MM.1S (cell line): Measurements from ENCODE around the gene ZFHX3.

Experiments used
- DNase-seq: peaks from one replicate; pipeline ENCODE4 v3.0.0-alpha.2; 2015
- H2AFZ ChIP-seq: fragments of 300-600 bp; sonication (generic); 2 replicates; pipeline ENCODE4 v1.6.0; 2016; ENCODE audit warnings: antibody characterized with exemption, low read length
- H3F3A ChIP-seq: fragments of 300-600 bp; sonication (generic); 2 replicates; pipeline ENCODE4 v1.6.1; 2016; ENCODE audit warnings: mild to moderate bottlenecking, antibody characterized with exemption, low read length, moderate library complexity, mixed read lengths; ENCODE audit not compliant: insufficient read depth
- H3K27ac ChIP-seq: fragments of 300-600 bp; sonication (generic); 2 replicates; pipeline ENCODE4 v1.5.1; 2016; ENCODE audit warnings: mild to moderate bottlenecking, low read length
- H3K27me3 ChIP-seq: fragments of 300-600 bp; sonication (generic); replicated peaks from 2 replicates; pipeline ENCODE4 v1.6.0; 2016; ENCODE audit warnings: low read length; ENCODE audit not compliant: insufficient read depth
- H3K36me3 ChIP-seq: fragments of 300-600 bp; sonication (generic); replicated peaks from 2 replicates; pipeline ENCODE4 v1.6.1; 2016; ENCODE audit warnings: mild to moderate bottlenecking, low read length, mixed read lengths; ENCODE audit not compliant: insufficient read depth
- H3K4me1 ChIP-seq: fragments of 300-600 bp; sonication (generic); 2 replicates; pipeline ENCODE4 v1.6.1; 2016; ENCODE audit warnings: low read length, mixed read lengths
- H3K4me2 ChIP-seq: fragments of 300-600 bp; sonication (generic); 2 replicates; pipeline ENCODE4 v1.6.0; 2016; ENCODE audit warnings: low read depth, low read length
- H3K4me3 ChIP-seq: fragments of 300-600 bp; sonication (generic); 2 replicates; pipeline ENCODE4 v1.5.1; 2016; ENCODE audit warnings: low read length, mixed read lengths
- H3K79me2 ChIP-seq: fragments of 300-600 bp; sonication (generic); 2 replicates; pipeline ENCODE4 v1.6.1; 2016; ENCODE audit warnings: mixed run types, low read length, mixed read lengths
- H3K9ac ChIP-seq: fragments of 300-600 bp; sonication (generic); 2 replicates; pipeline ENCODE4 v1.6.1; 2016; ENCODE audit warnings: low read length, mixed read lengths
- H3K9me2 ChIP-seq: fragments of 300-600 bp; sonication (generic); replicated peaks from 2 replicates; pipeline ENCODE4 v1.6.1; 2016; ENCODE audit warnings: mild to moderate bottlenecking, low read length, mixed read lengths; ENCODE audit not compliant: insufficient read depth
- H3K9me3 ChIP-seq: fragments of 300-600 bp; sonication (generic); replicated peaks from 2 replicates; pipeline ENCODE4 v1.6.1; 2016; ENCODE audit warnings: mild to moderate bottlenecking, low read length, mixed read lengths; ENCODE audit not compliant: insufficient read depth
- H4K20me1 ChIP-seq: fragments of 300-600 bp; sonication (generic); 2 replicates; pipeline ENCODE4 v1.6.1; 2016; ENCODE audit warnings: mild to moderate bottlenecking, low read length, moderate library complexity, mixed read lengths; ENCODE audit not compliant: insufficient read depth
- CTCF ChIP-seq: fragments of 300-600 bp; sonication (generic); IDR thresholded peaks from 2 replicates; pipeline ENCODE4 v1.5.1; 2016; ENCODE audit warnings: antibody characterized with exemption, low read length, mixed read lengths
- EZH2 ChIP-seq: fragments of 300-600 bp; sonication (generic); optimal IDR thresholded peaks from 2 replicates; pipeline ENCODE3; 2017; ENCODE audit warnings: low read depth, mild to moderate bottlenecking, antibody characterized with exemption, low read length, mixed read lengths
- EZH2phosphoT487 ChIP-seq: fragments of 300-600 bp; sonication (generic); IDR thresholded peaks from 2 replicates; pipeline ENCODE4 v1.6.1; 2018; ENCODE audit warnings: antibody characterized with exemption, low read length

ZFHX3 gene

GRCh38 chr16:73031984-73032383 lies 15.9 kb downstream of the ZFHX3 start:
- Histone ChIP-seq H3K79me2 (no peaks in the 10 kb centered on the region), H3F3A (no peaks in the 10 kb centered on the region), H3K4me1 (peaks cover 4% of the 10 kb centered on the region), H3K9me3 (no peaks in the 10 kb centered on the region), H3K27me3 (no peaks in the 10 kb centered on the region), H3K9me2 (no peaks in the 10 kb centered on the region), H4K20me1 (no peaks in the 10 kb centered on the region), H3K4me3 (no peak overlapping the region), H3K4me2 (no peak overlapping the region), H3K36me3 (no peaks in the 10 kb centered on the region), H3K27ac (no peak overlapping the region), H3K9ac (no peak overlapping the region), H2AFZ (no peak overlapping the region)
- no peak for DNase-seq
- no peak for TF ChIP-seq EZH2
- TF ChIP-seq EZH2phosphoT487, result no peak
- no peak for TF ChIP-seq CTCF

GRCh38 chr16:73031155-73031866 lies 16.6 kb downstream of the ZFHX3 start:
- no peaks in the 10 kb centered on the region for H3K9me3 ChIP-seq
- no peaks in the 10 kb centered on the region for H3K9me2 ChIP-seq
- H3K4me3 ChIP-seq, result no peak overlapping the region
- no peak overlapping the region for H3K27ac ChIP-seq
- H2AFZ ChIP-seq, result no peak overlapping the region
- TF ChIP-seq EZH2phosphoT487 (no peak), CTCF (no peak), EZH2 (no peak)
- H3K27me3 ChIP-seq, result no peaks in the 10 kb centered on the region
- no peak overlapping the region for H3K4me2 ChIP-seq
- no peaks in the 10 kb centered on the region for H4K20me1 ChIP-seq
- H3K4me1 ChIP-seq, result no peaks in the 10 kb centered on the region
- no peak overlapping the region for H3K9ac ChIP-seq
- H3K36me3 ChIP-seq, result no peaks in the 10 kb centered on the region
- no peaks in the 10 kb centered on the region for H3F3A ChIP-seq
- no peak for DNase-seq
- no peaks in the 10 kb centered on the region for H3K79me2 ChIP-seq

GRCh38 chr16:73028721-73029361 lies 19.1 kb downstream of the ZFHX3 start:
- TF ChIP-seq EZH2phosphoT487 (no peak), CTCF (no peak), EZH2 (no peak)
- no peaks in the 10 kb centered on the region for H3F3A ChIP-seq
- no peaks in the 10 kb centered on the region for H4K20me1 ChIP-seq
- H3K4me2 ChIP-seq, result no peak overlapping the region
- no peaks in the 10 kb centered on the region for H3K27me3 ChIP-seq
- H3K4me1 ChIP-seq, result no peaks in the 10 kb centered on the region
- no peak overlapping the region for H3K27ac ChIP-seq
- no peaks in the 10 kb centered on the region for H3K9me2 ChIP-seq
- DNase-seq, result no peak
- no peaks in the 10 kb centered on the region for H3K79me2 ChIP-seq
- no peak overlapping the region for H2AFZ ChIP-seq
- H3K9me3 ChIP-seq, result no peaks in the 10 kb centered on the region
- H3K4me3 ChIP-seq, result no peak overlapping the region
- H3K9ac ChIP-seq, result no peak overlapping the region
- H3K36me3 ChIP-seq, result no peaks in the 10 kb centered on the region
